ENCODE measurements around the gene ABHD2. TPM values are rescaled to one million over a fixed set of nuclear protein-coding genes. Genes with fewer than 3 reads are reported as not detected.

The ABHD2 gene
- total RNA-seq, 1 experiment from 2014 or later, result 29.7 TPM

DNA sequence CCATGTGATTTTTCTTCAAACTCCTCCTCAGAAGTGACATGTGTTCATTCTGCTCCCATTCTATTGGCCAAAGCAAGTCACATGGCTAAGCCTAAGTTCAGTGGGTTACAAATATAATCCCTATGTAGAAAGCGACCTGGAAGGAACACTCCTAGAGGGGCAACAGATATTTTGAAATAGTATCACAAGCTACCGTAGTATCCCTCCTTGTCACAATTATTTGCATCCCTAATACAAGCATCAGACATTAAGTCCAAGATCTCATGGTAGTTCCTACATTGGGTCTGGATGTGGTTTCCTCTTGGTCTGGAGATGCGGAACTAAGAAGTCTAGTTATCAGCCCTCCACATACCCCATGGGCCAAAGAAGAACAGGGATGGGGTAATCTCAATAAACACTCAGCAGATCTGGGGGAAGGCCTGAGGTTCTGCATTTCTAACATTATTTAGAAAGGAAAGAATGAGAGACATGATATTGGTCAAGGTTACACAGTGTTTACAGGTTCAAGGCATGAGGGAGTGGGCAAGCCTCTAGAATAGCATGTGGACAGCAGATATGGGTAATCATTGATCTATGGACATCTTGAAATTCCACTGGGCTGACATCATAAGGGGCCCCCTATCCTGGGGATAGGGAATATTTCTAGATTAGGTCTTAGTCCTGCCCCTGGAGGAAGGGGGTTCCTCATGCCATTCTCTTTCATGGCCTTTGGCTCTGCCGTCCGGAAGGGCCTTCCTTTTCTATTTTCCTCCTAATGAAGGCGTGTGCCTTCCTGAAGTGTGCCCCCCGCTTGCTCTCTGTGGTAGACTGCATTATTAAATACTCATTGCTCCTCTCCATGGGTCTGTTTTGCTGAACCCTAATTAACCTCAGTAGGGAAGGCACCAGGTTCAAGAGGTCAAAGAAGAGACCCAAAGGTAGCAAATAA is 17.8 kb upstream of the ABHD2 start (continued):
- no peak for TF ChIP-seq NR2C2 (CRISPR knock-in tag; IDR thresholded peaks at IDR 0.05)
- TF ChIP-seq, protein P1, sequence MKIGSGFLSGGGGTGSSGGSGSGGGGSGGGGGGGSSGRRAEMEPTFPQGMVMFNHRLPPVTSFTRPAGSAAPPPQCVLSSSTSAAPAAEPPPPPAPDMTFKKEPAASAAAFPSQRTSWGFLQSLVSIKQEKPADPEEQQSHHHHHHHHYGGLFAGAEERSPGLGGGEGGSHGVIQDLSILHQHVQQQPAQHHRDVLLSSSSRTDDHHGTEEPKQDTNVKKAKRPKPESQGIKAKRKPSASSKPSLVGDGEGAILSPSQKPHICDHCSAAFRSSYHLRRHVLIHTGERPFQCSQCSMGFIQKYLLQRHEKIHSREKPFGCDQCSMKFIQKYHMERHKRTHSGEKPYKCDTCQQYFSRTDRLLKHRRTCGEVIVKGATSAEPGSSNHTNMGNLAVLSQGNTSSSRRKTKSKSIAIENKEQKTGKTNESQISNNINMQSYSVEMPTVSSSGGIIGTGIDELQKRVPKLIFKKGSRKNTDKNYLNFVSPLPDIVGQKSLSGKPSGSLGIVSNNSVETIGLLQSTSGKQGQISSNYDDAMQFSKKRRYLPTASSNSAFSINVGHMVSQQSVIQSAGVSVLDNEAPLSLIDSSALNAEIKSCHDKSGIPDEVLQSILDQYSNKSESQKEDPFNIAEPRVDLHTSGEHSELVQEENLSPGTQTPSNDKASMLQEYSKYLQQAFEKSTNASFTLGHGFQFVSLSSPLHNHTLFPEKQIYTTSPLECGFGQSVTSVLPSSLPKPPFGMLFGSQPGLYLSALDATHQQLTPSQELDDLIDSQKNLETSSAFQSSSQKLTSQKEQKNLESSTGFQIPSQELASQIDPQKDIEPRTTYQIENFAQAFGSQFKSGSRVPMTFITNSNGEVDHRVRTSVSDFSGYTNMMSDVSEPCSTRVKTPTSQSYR (CRISPR knock-in tag; IDR thresholded peaks at IDR 0.05), result no peak
- TF ChIP-seq, protein P2, sequence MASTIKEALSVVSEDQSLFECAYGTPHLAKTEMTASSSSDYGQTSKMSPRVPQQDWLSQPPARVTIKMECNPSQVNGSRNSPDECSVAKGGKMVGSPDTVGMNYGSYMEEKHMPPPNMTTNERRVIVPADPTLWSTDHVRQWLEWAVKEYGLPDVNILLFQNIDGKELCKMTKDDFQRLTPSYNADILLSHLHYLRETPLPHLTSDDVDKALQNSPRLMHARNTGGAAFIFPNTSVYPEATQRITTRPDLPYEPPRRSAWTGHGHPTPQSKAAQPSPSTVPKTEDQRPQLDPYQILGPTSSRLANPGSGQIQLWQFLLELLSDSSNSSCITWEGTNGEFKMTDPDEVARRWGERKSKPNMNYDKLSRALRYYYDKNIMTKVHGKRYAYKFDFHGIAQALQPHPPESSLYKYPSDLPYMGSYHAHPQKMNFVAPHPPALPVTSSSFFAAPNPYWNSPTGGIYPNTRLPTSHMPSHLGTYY (CRISPR knock-in tag; IDR thresholded peaks at IDR 0.05), result no peak
- TF ChIP-seq, protein P3, sequence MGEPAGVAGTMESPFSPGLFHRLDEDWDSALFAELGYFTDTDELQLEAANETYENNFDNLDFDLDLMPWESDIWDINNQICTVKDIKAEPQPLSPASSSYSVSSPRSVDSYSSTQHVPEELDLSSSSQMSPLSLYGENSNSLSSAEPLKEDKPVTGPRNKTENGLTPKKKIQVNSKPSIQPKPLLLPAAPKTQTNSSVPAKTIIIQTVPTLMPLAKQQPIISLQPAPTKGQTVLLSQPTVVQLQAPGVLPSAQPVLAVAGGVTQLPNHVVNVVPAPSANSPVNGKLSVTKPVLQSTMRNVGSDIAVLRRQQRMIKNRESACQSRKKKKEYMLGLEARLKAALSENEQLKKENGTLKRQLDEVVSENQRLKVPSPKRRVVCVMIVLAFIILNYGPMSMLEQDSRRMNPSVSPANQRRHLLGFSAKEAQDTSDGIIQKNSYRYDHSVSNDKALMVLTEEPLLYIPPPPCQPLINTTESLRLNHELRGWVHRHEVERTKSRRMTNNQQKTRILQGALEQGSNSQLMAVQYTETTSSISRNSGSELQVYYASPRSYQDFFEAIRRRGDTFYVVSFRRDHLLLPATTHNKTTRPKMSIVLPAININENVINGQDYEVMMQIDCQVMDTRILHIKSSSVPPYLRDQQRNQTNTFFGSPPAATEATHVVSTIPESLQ (CRISPR knock-in tag; IDR thresholded peaks at IDR 0.05), result no peak
- TF ChIP-seq, protein P4, sequence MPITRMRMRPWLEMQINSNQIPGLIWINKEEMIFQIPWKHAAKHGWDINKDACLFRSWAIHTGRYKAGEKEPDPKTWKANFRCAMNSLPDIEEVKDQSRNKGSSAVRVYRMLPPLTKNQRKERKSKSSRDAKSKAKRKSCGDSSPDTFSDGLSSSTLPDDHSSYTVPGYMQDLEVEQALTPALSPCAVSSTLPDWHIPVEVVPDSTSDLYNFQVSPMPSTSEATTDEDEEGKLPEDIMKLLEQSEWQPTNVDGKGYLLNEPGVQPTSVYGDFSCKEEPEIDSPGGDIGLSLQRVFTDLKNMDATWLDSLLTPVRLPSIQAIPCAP (CRISPR knock-in tag; IDR thresholded peaks at IDR 0.05), result no peak
- TF ChIP-seq, protein P5, sequence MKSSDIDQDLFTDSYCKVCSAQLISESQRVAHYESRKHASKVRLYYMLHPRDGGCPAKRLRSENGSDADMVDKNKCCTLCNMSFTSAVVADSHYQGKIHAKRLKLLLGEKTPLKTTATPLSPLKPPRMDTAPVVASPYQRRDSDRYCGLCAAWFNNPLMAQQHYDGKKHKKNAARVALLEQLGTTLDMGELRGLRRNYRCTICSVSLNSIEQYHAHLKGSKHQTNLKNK (CRISPR knock-in tag; IDR thresholded peaks at IDR 0.05), result no peak

DNA sequence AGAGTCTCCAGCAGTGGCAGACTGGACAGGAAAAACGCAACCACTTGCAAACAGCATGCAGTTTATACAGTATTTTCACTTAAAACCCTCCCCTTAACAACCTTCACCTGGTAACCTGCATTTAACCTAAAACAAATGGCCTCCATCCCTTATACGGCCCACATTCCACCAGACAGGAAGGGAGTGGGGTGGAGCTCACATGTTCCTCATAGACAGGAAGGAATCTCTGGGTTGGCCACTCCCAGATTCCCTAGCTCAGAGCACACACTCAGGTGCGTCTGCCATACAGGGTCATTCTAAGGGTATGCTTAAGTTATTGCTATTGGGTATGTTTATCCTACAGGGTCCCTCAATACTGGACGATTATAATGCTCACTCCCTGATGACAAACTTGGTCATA is 16.8 kb upstream of the ABHD2 start:
- ChIA-PET CTCF (interaction anchor here (0.9 to 2.0 kb wide), 3 partner anchors 57 to 192 kb away, joined by 3 to 6 read pairs (median 3); no protein-coding TSS in a partner anchor), POLR2A (interaction anchor here (1.0 kb wide), 1 partner anchor 17 kb away, joined by 3 read pairs; the partner anchor contains the start of gene ABHD2)
- Mint-ChIP-seq H3K36me3 (peaks cover 29% of the 10 kb centered on the region), H3K27ac (no peak overlapping the region), H3K4me1 (no peaks in the 10 kb centered on the region), H3K9me3 (peaks cover 32% of the 10 kb centered on the region), H3K4me3 (no peak overlapping the region), H3K27me3 (ENCODE audit: low read depth) (peaks cover 2% of the 10 kb centered on the region; the same call in 1 of the 2 replicates)
- TF ChIP-seq ZNF423 (CRISPR knock-in tag; IDR thresholded peaks at IDR 0.05) (no peak), ZNF232 (CRISPR knock-in tag; IDR thresholded peaks at IDR 0.05) (no peak), NFE2L1 (CRISPR knock-in tag; IDR thresholded peaks at IDR 0.05) (no peak), CREB1 (CRISPR knock-in tag; IDR thresholded peaks at IDR 0.05) (no peak), ZNF396 (CRISPR knock-in tag; IDR thresholded peaks at IDR 0.05; ENCODE audit: borderline replicate concordance) (no peak), ZNF263 (CRISPR knock-in tag; IDR thresholded peaks at IDR 0.05; ENCODE audit: low read depth) (no peak)
- TF ChIP-seq, protein P6, sequence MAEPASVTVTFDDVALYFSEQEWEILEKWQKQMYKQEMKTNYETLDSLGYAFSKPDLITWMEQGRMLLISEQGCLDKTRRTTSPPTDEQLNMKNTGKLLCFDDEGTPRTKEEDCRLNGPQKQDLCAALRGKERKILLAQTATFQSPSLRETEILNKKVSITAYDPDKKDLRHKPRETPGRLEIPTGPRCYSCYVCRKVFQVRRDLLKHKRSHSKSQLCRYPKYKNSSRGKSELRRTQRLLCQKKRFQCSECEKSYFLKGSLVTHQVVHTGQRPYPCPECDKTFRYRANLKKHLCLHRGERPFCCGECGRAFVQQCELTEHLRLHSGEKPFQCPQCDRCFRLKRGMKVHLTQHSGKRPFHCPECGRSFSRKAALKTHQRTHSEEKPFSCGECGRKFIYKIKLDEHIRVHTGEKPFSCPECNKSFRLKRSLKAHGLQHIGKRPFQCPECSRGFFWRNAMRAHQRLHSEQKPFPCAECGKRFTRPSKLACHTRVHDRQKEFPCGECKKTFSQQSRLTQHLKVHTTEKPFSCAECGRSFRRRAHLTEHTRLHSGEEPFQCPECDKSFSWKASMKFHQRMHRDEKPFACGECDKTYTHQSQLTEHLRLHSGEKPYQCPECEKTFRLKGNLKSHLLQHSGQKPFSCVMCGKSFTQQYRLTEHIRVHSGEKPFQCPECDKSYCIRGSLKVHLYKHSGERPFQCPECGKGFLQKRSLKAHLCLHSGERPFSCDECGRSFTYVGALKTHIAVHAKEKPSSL (CRISPR knock-in tag; conservative IDR thresholded peaks at IDR 0.05), result no peak
- TF ChIP-seq, protein P7, sequence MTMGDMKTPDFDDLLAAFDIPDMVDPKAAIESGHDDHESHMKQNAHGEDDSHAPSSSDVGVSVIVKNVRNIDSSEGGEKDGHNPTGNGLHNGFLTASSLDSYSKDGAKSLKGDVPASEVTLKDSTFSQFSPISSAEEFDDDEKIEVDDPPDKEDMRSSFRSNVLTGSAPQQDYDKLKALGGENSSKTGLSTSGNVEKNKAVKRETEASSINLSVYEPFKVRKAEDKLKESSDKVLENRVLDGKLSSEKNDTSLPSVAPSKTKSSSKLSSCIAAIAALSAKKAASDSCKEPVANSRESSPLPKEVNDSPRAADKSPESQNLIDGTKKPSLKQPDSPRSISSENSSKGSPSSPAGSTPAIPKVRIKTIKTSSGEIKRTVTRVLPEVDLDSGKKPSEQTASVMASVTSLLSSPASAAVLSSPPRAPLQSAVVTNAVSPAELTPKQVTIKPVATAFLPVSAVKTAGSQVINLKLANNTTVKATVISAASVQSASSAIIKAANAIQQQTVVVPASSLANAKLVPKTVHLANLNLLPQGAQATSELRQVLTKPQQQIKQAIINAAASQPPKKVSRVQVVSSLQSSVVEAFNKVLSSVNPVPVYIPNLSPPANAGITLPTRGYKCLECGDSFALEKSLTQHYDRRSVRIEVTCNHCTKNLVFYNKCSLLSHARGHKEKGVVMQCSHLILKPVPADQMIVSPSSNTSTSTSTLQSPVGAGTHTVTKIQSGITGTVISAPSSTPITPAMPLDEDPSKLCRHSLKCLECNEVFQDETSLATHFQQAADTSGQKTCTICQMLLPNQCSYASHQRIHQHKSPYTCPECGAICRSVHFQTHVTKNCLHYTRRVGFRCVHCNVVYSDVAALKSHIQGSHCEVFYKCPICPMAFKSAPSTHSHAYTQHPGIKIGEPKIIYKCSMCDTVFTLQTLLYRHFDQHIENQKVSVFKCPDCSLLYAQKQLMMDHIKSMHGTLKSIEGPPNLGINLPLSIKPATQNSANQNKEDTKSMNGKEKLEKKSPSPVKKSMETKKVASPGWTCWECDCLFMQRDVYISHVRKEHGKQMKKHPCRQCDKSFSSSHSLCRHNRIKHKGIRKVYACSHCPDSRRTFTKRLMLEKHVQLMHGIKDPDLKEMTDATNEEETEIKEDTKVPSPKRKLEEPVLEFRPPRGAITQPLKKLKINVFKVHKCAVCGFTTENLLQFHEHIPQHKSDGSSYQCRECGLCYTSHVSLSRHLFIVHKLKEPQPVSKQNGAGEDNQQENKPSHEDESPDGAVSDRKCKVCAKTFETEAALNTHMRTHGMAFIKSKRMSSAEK (CRISPR knock-in tag; IDR thresholded peaks at IDR 0.05; ENCODE audit: borderline replicate concordance), result no peak
- TF ChIP-seq, protein P8, sequence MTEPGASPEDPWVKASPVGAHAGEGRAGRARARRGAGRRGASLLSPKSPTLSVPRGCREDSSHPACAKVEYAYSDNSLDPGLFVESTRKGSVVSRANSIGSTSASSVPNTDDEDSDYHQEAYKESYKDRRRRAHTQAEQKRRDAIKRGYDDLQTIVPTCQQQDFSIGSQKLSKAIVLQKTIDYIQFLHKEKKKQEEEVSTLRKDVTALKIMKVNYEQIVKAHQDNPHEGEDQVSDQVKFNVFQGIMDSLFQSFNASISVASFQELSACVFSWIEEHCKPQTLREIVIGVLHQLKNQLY (CRISPR knock-in tag; IDR thresholded peaks at IDR 0.05), result no peak
- DNase-seq (ENCODE audit: low spot score) (no peak), ATAC-seq (peak; percentile 60)
